ENCODE data around the gene COMP.

COMP gene

GRCh38 chr19:18733196-18733647, 57.9 kb downstream of the COMP start:
- no peak overlapping the region for H3K9ac ChIP-seq (ENCODE audit: low read length)
- no peak overlapping the region for H3K27ac ChIP-seq (ENCODE audit: low read length)
- H3K36me3 ChIP-seq (replicated peaks; ENCODE audit: low read depth, low read length), result no peaks in the 10 kb centered on the region
- TF ChIP-seq CTCF (IDR thresholded peaks at IDR 0.05; ENCODE audit: low read depth, low read length) (no peak), EZH2phosphoT487 (IDR thresholded peaks at IDR 0.05; ENCODE audit: low read depth) (no peak)
- H2AFZ ChIP-seq (ENCODE audit: low read depth, low read length), result no peak overlapping the region
- no peaks in the 10 kb centered on the region for H3K79me2 ChIP-seq (ENCODE audit: low read length)
- H3K27me3 ChIP-seq (ENCODE audit: low read depth, low read length), result no peaks in the 10 kb centered on the region
- no peak overlapping the region for H3K4me3 ChIP-seq (ENCODE audit: low read length)
- H3K4me1 ChIP-seq (ENCODE audit: low read length), result no peaks in the 10 kb centered on the region
- H4K20me1 ChIP-seq (ENCODE audit: insufficient read depth, low read length), result peaks cover 11% of the 10 kb centered on the region; the same call in 1 of the 2 replicates
- no peak overlapping the region for H3K4me2 ChIP-seq (ENCODE audit: low read length)
- H3K9me3 ChIP-seq (ENCODE audit: insufficient read depth, low read length), result no peaks in the 10 kb centered on the region
